ENCODE data around the gene GRB10.
A peak's percentile ranks its signal among the peaks of the same experiment; 100 is the strongest.

GRB10 gene

DNA sequence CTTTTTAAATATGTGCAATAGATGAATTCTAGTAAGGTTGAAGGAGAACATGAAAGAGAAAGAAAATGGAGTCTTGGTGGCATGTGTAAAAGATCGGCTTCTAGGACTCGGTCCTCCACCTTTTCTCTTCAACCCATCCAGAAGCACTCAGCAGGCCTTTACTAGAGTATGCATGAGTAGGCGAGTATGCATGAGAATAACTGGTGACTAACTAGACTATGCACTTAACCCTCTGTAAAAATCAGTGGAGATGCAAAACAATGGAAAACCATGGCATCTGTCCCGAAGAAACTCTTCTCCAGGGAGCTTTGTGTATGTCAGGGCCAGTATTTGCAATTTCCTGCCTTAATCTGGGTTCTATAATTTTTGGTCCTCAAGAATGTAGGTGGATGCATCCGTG, 40.0 kb upstream of the GRB10 start:
- H3K27ac ChIP-seq: no peak overlapping the region
- TF ChIP-seq, protein P1, sequence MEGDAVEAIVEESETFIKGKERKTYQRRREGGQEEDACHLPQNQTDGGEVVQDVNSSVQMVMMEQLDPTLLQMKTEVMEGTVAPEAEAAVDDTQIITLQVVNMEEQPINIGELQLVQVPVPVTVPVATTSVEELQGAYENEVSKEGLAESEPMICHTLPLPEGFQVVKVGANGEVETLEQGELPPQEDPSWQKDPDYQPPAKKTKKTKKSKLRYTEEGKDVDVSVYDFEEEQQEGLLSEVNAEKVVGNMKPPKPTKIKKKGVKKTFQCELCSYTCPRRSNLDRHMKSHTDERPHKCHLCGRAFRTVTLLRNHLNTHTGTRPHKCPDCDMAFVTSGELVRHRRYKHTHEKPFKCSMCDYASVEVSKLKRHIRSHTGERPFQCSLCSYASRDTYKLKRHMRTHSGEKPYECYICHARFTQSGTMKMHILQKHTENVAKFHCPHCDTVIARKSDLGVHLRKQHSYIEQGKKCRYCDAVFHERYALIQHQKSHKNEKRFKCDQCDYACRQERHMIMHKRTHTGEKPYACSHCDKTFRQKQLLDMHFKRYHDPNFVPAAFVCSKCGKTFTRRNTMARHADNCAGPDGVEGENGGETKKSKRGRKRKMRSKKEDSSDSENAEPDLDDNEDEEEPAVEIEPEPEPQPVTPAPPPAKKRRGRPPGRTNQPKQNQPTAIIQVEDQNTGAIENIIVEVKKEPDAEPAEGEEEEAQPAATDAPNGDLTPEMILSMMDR (IDR thresholded peaks at IDR 0.05): no peak
- no peak for TF ChIP-seq ZFX (IDR thresholded peaks at IDR 0.05; ENCODE audit: borderline replicate concordance)

DNA sequence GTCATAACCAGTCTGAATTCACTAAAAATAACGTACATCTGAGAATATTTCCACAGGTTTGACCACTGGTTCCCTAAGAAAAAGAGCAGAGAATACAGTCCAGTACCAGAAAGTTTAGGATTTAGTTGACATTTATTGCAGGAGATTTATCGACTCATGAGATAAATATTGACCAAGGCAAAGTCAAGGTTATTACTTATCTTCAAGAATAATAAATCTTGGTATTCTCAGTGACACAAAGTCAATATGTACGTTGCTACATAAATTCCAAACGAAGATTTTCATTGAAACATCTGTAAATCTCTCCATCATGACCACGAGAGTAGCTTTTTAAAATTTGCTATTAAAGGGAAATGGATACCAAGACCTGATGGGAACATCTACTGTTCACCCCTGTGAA, 39.4 kb upstream of the GRB10 start:
- peak overlapping the region; percentile 35 for H3K27ac ChIP-seq
- TF ChIP-seq ZFX (IDR thresholded peaks at IDR 0.05; ENCODE audit: borderline replicate concordance): no peak
- TF ChIP-seq, protein P1 (IDR thresholded peaks at IDR 0.05): no peak

DNA sequence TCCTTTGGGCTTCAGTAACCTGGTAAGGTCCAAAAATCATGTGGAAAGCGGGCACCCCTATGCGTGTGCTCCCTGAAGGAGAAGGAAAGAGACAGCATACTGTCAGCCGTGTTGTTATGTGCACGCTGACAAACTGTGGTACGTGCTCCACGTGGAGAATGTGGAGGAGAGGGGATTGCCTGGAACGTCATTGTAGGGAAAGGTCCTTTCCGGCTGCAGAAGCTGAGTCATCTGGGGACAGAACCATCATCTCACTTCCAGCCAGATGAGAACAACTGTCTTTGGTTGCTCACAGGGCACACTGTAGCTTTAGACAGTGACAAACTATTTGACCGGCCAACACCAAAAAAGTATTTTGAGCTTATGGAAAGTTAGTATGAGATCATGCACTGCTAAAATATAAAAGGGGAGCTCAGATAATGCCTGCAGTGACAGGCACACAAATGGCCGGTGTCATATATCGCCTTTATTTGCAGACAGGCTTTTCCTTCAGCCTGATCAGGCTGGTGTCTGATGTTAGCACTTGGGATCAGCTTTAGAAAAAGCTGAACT, 38.8 kb upstream of the GRB10 start:
- TF ChIP-seq, protein P1 (IDR thresholded peaks at IDR 0.05): no peak
- TF ChIP-seq ZFX (IDR thresholded peaks at IDR 0.05; ENCODE audit: borderline replicate concordance): no peak
- H3K27ac ChIP-seq: peak overlapping the region; percentile 35

DNA sequence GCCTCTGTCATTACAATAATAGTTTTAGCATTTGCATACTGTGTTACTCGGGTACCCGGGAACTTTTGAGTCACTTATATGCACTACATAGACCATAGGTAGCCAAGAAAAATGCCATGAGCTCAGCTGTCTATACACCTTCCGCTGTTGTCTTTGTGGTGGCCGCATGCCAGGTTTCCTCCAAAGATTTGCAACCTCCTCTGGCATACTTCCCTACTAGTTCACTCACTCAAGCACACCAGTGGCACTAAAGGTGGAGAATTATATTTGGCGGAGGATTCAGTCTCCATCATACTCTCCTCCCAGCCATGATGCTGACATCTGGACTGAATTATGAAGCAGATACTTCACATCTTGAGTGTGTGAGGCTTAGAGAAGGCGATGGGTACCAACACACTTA, 35.6 kb upstream of the GRB10 start:
- H3K27ac ChIP-seq: no peak overlapping the region
- TF ChIP-seq, protein P1 (IDR thresholded peaks at IDR 0.05): no peak
- no peak for TF ChIP-seq ZFX (IDR thresholded peaks at IDR 0.05; ENCODE audit: borderline replicate concordance)

DNA sequence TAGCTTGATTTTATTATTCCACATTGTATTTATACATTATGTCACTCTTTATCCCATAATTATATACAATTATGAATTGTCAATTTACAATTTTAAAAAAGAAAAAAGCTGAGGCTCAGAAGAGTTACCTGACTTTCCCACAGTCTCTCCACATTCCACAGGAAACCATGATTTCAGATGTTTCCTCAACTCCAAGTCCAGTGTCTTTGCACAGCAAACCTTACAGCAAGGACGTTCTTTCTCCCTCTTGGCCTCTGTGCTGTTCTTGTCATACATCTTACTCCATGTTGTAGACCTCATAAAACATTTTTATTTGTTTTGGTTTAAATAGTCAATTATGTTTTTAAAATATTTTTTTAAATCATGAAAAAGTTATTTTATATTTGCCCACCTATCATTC, 34.9 kb upstream of the GRB10 start:
- TF ChIP-seq ZFX (IDR thresholded peaks at IDR 0.05; ENCODE audit: borderline replicate concordance): no peak
- TF ChIP-seq, protein P1 (IDR thresholded peaks at IDR 0.05): no peak
- H3K27ac ChIP-seq: no peak overlapping the region

DNA sequence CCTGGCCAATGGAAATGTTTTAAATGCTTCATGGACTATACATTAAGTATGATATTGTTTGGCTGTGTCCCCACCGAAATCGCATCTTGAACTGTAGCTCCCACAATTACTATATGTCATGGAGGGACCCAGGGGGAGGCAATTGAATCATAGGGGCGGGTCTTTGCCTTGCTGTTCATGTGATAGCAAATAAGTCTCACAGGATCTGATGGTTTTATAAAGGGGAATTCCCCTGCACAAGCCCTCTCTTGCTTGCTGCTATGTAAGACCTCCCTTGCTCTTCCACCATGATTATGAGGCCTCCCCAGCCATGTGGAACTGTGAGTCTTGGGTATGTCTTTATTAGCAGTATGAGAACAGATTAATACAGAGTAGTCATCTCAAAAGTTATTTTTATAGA, 32.4 kb upstream of the GRB10 start:
- TF ChIP-seq, protein P1 (IDR thresholded peaks at IDR 0.05): no peak
- no peak for TF ChIP-seq ZFX (IDR thresholded peaks at IDR 0.05; ENCODE audit: borderline replicate concordance)
- no peak overlapping the region for H3K27ac ChIP-seq

DNA sequence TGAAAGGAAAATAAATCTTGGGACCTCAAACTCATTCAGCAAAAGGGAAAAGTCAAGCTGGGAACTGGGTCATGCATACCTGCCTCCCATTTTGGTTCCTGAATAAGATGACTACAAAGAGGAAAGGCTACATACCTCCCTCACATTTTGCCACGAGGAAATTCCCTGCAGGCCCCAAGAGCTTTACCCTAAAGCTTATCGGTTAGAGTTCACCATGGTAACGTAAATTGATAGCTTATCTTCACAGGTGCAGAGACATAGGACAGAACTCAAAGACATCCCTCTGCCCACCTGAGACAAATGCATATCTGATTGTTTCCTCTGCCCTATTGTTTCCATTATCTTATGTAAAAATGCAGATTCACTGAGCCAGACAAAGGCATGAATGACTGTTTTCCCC, 31.5 kb upstream of the GRB10 start:
- TF ChIP-seq, protein P1 (IDR thresholded peaks at IDR 0.05): no peak
- TF ChIP-seq ZFX (IDR thresholded peaks at IDR 0.05; ENCODE audit: borderline replicate concordance): no peak
- no peak overlapping the region for H3K27ac ChIP-seq
